K562 (cell line): ENCODE results near the gene PPARD. TPM values are rescaled to one million over a fixed set of nuclear protein-coding genes. Genes with fewer than 3 reads are reported as not detected.

Experiments
- ARID2 ChIP-seq: fragments of 450-650 bp; IDR thresholded peaks from 2 replicates; pipeline ENCODE4 v1.6.1; 2017; ENCODE audit warnings: antibody characterized with exemption, mild to moderate bottlenecking
- C11orf30 ChIP-seq: fragments of 450-650 bp; IDR thresholded peaks from 2 replicates; pipeline ENCODE4 v1.6.1; 2016; ENCODE audit warnings: low read depth, mild to moderate bottlenecking
- CGGBP1 ChIP-seq: fragments of 250-450 bp; sonication (Bioruptor Pico); IDR thresholded peaks from 2 replicates; pipeline ENCODE4 v1.9.0; 2021; ENCODE audit warnings: mild to moderate bottlenecking
- DEAF1 ChIP-seq: fragments of 450-650 bp; formaldehyde crosslinking; IDR thresholded peaks from 2 replicates; pipeline ENCODE4 v1.4.0; 2020; ENCODE audit warnings: mild to moderate bottlenecking, moderate library complexity
- ETV1 ChIP-seq: fragments of 450-650 bp; conservative IDR thresholded peaks from 2 replicates; pipeline ENCODE4 v1.6.1; 2016; ENCODE audit warnings: missing genetic modification characterization, control low read depth, low read depth, missing compliant biosample characterization
- HMGXB4 ChIP-seq: sonication (generic); formaldehyde crosslinking; IDR thresholded peaks from 2 replicates; pipeline ENCODE4 v1.8.1; 2023; ENCODE audit warnings: mild to moderate bottlenecking, missing genetic modification reagents
- ID3 ChIP-seq, 2 experiments: fragments of 250-450 bp in 1 of 2; fragments of 450-650 bp in 1 of 2; sonication (Bioruptor Pico) in 1 of 2; IDR thresholded peaks; 2 replicates each; pipeline versions ENCODE4 v1.6.1 to v1.8.0; 2016 to 2021; ENCODE audit warnings: mild to moderate bottlenecking in 2 of 2, moderate library complexity in 2 of 2, missing compliant biosample characterization in 1 of 2, missing genetic modification characterization in 1 of 2
- MCM5 ChIP-seq: fragments of 450-650 bp; IDR thresholded peaks from 2 replicates; pipeline ENCODE4 v1.6.1; 2016; ENCODE audit warnings: low read depth
- NRF1 ChIP-seq, 2 experiments: fragments of 450-650 bp; IDR thresholded peaks in 1 of 2; conservative IDR thresholded peaks in 1 of 2; 2 replicates each; pipeline ENCODE4 v1.6.1; 2014; ENCODE audit warnings: mild to moderate bottlenecking in 2 of 2
- PBX2 ChIP-seq, 2 experiments: IDR thresholded peaks in 1 of 2; conservative IDR thresholded peaks in 1 of 2; 2 replicates each; pipeline ENCODE4 v1.6.1; 2016; ENCODE audit warnings: low read depth in 2 of 2, mild to moderate bottlenecking in 1 of 2, missing compliant biosample characterization in 1 of 2, missing genetic modification characterization in 1 of 2, moderate library complexity in 1 of 2
- RBM17 ChIP-seq: fragments of 200-400 bp; formaldehyde crosslinking; IDR thresholded peaks from 2 replicates; pipeline ENCODE4 v1.6.1; 2017; ENCODE audit warnings: low read depth, mild to moderate bottlenecking, low read length, borderline replicate concordance
- RUNX1 ChIP-seq: sonication (generic); IDR thresholded peaks from 2 replicates; pipeline ENCODE4 v1.6.1; 2016; ENCODE audit warnings: antibody characterized with exemption, low read depth
- SMC3 ChIP-seq: conservative IDR thresholded peaks from 2 replicates; pipeline ENCODE4 v1.6.1; 2011; ENCODE audit warnings: low read depth, low read length, improper control_type of control experiment; ENCODE audit not compliant: insufficient read depth
- ZFPM2 ChIP-seq: fragments of 250-450 bp; sonication (Bioruptor Pico); IDR thresholded peaks from 2 replicates; pipeline ENCODE4 v1.5.1; 2022; ENCODE audit warnings: mild to moderate bottlenecking
- ZNF184 ChIP-seq: sonication (generic); formaldehyde crosslinking; IDR thresholded peaks from 2 replicates; pipeline ENCODE4 v1.5.0; 2020; ENCODE audit warnings: missing genetic modification reagents
- ZNF655 ChIP-seq: fragments of 250-450 bp; sonication (Bioruptor Pico); IDR thresholded peaks from 2 replicates; pipeline ENCODE4 v1.5.0; 2021
- ZNF699 ChIP-seq: fragments of 250-450 bp; sonication (Bioruptor Pico); IDR thresholded peaks from 2 replicates; pipeline ENCODE4 v1.8.0; 2021; ENCODE audit warnings: mild to moderate bottlenecking, moderate library complexity; ENCODE audit not compliant: insufficient replicate concordance
- ZNF830 ChIP-seq: fragments of 250-450 bp; sonication (Bioruptor Pico); IDR thresholded peaks from 2 replicates; pipeline ENCODE4 v1.5.0; 2021; ENCODE audit warnings: mild to moderate bottlenecking
- ZSCAN29 ChIP-seq: fragments of 450-650 bp; IDR thresholded peaks from 2 replicates; pipeline ENCODE4 v1.6.1; 2017
- polyA plus RNA-seq, 8 experiments: library from polyadenylated mRNA; depleted of rRNA in 4 of 8; stranded (reverse) in 5 of 8; unstranded in 3 of 8; fragments of >200 nt; fragmentation: Nextera tagmentation in 2 of 8; fragmentation: Illumina TruSeq in 1 of 8; extraction: Ambion mirVana in 2 of 8; extraction: Trizol in 1 of 8; gene quantifications; 2 replicates each; pipeline versions ENCODE4 v1.2.1 to v1.2.3, GENCODE V29; 2011 to 2014; ENCODE audit warnings: inconsistent platforms in 1 of 8, missing spikeins in 1 of 8
- total RNA-seq, 7 experiments: library from RNA; depleted of rRNA in 6 of 7; stranded (reverse); fragments of >200 nt in 6 of 7; fragmentation: Illumina TruSeq in 2 of 7; extraction: Trizol in 2 of 7; gene quantifications; 2 replicates each; pipeline versions ENCODE4 v1.2.1 to v1.2.3, GENCODE V29; 2011 to 2021; ENCODE audit warnings: low replicate concordance in 1 of 7

Gene PPARD
- total and polyA plus RNA-seq, 9 of the 15 experiments (the other 6 are each of a cell fraction or from before 2014, with no cell fraction given): 0.14 to 13.2 (median 3.8) TPM

- TF ChIP-seq ZNF830 (no peak), ZNF655 (no peak), HMGXB4 (peak; percentile 92), MCM5 (no peak), ZFPM2 (CRISPR knock-in tag) (no peak), ZNF184 (CRISPR knock-in tag) (no peak), RBM17 (no peak), PBX2 (CRISPR knock-in tag; IDR thresholded peaks at IDR 0.05; ENCODE audit: low read depth) (0 out of 2 replicates have a peak, but pooled peaks have one; percentile 19), PBX2 (tag; conservative IDR thresholded peaks at IDR 0.05; ENCODE audit: low read depth) (no peak), C11orf30 (no peak), ID3 (CRISPR knock-in tag; IDR thresholded peaks at IDR 0.05) (no peak), ID3 (tag; IDR thresholded peaks at IDR 0.05) (no peak), NRF1 (conservative IDR thresholded peaks at IDR 0.05 in 1 of 2, IDR thresholded peaks at IDR 0.05 in 1 of 2) (peak; percentile 61), DEAF1 (peak; percentile 100), RUNX1 (no peak), SMC3 (peak; percentile 100), CGGBP1 (CRISPR knock-in tag) (no peak), ZNF699 (CRISPR knock-in tag) (no peak), ZSCAN29 (no peak), ETV1 (tag) (no peak), ARID2 (peak; percentile 100)
These were observed at the start of gene PPARD (continued) for GRCh38 chr6:35342258-35343091.
